PC-9 (cell line): ENCODE results near the gene MELTF.

Experiments used
- EZH2 ChIP-seq: fragments of 200-600 bp; sonication (generic); IDR thresholded peaks from 2 replicates; pipeline ENCODE4 v1.8.0; 2017; ENCODE audit warnings: antibody characterized with exemption, low read depth
- TF ChIP-seq, protein P1 (sequence below): fragments of 200-600 bp; sonication (generic); conservative IDR thresholded peaks from 2 replicates; pipeline ENCODE4 v1.6.1; 2017; ENCODE audit warnings: mixed run types, antibody characterized with exemption, mild to moderate bottlenecking, moderate library complexity

- TF ChIP-seq EZH2, result no peak
- TF ChIP-seq, protein P1, sequence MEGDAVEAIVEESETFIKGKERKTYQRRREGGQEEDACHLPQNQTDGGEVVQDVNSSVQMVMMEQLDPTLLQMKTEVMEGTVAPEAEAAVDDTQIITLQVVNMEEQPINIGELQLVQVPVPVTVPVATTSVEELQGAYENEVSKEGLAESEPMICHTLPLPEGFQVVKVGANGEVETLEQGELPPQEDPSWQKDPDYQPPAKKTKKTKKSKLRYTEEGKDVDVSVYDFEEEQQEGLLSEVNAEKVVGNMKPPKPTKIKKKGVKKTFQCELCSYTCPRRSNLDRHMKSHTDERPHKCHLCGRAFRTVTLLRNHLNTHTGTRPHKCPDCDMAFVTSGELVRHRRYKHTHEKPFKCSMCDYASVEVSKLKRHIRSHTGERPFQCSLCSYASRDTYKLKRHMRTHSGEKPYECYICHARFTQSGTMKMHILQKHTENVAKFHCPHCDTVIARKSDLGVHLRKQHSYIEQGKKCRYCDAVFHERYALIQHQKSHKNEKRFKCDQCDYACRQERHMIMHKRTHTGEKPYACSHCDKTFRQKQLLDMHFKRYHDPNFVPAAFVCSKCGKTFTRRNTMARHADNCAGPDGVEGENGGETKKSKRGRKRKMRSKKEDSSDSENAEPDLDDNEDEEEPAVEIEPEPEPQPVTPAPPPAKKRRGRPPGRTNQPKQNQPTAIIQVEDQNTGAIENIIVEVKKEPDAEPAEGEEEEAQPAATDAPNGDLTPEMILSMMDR, result no peak
Measured at GRCh38 chr3:196987022-196987421, 42.6 kb downstream of the MELTF start.
